HuH-7.5 (cell line): ENCODE measurements around the gene PBXIP1.

Experiments used
- DNase-seq: peaks from one replicate; pipeline ENCODE4 v3.0.0; 2011; ENCODE audit warnings: low spot score

The PBXIP1 gene

GRCh38 chr1:154895798-154896197 lies 60.1 kb downstream of the PBXIP1 start:
- DNase-seq: no peak
